NB4 (cell line): ENCODE results near the gene AFAP1.

Experiments
- DNase-seq: peaks from one replicate; pipeline ENCODE4 v3.0.0; 2010; ENCODE audit warnings: low read depth
- H3K4me3 ChIP-seq: one replicate; pipeline ENCODE4 v1.5.1; 2011; ENCODE audit warnings: mild to moderate bottlenecking, low read depth, low read length, moderate library complexity
- MAX ChIP-seq: IDR thresholded peaks from 2 replicates; pipeline ENCODE4 v1.6.1; 2011; ENCODE audit warnings: low read depth, low read length
- MYC ChIP-seq: IDR thresholded peaks from 2 replicates; pipeline ENCODE4 v1.6.1; 2011; ENCODE audit warnings: low read depth, low read length
- POLR2A ChIP-seq: IDR thresholded peaks from 2 replicates; pipeline ENCODE4 v1.6.1; 2011; ENCODE audit warnings: mild to moderate bottlenecking; ENCODE audit not compliant: insufficient read length; ENCODE audit errors: extremely low read depth
- TF ChIP-seq, protein P1 (sequence below): IDR thresholded peaks from one replicate; pipeline ENCODE4 v1.5.1; 2012; ENCODE audit warnings: low read depth, low read length

AFAP1 gene

DNA sequence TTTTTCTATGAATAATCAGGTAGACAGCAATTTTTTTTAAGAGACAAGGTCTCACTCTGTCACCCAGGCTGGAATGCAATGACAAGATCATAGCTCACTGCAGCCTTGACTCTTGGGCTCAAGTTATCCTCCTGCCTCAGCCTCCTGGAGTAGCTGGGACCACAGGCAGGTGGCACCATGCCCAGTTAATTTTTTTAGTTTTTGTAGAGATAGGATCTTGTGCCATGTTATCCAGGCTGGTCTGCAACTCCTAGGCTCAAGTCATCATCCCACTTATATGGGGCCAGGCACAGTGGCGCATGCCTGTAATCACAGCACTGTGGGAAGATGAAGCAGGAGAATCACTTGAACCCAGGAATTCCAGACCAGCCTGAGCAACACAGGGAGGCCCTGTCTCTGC lies 26.8 kb downstream of the AFAP1 start:
- H3K4me3 ChIP-seq, result no peak overlapping the region
- no peak for DNase-seq
- no peak for TF ChIP-seq POLR2A
- TF ChIP-seq, protein P1, sequence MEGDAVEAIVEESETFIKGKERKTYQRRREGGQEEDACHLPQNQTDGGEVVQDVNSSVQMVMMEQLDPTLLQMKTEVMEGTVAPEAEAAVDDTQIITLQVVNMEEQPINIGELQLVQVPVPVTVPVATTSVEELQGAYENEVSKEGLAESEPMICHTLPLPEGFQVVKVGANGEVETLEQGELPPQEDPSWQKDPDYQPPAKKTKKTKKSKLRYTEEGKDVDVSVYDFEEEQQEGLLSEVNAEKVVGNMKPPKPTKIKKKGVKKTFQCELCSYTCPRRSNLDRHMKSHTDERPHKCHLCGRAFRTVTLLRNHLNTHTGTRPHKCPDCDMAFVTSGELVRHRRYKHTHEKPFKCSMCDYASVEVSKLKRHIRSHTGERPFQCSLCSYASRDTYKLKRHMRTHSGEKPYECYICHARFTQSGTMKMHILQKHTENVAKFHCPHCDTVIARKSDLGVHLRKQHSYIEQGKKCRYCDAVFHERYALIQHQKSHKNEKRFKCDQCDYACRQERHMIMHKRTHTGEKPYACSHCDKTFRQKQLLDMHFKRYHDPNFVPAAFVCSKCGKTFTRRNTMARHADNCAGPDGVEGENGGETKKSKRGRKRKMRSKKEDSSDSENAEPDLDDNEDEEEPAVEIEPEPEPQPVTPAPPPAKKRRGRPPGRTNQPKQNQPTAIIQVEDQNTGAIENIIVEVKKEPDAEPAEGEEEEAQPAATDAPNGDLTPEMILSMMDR, result no peak
- TF ChIP-seq MYC, result no peak
- no peak for TF ChIP-seq MAX

DNA sequence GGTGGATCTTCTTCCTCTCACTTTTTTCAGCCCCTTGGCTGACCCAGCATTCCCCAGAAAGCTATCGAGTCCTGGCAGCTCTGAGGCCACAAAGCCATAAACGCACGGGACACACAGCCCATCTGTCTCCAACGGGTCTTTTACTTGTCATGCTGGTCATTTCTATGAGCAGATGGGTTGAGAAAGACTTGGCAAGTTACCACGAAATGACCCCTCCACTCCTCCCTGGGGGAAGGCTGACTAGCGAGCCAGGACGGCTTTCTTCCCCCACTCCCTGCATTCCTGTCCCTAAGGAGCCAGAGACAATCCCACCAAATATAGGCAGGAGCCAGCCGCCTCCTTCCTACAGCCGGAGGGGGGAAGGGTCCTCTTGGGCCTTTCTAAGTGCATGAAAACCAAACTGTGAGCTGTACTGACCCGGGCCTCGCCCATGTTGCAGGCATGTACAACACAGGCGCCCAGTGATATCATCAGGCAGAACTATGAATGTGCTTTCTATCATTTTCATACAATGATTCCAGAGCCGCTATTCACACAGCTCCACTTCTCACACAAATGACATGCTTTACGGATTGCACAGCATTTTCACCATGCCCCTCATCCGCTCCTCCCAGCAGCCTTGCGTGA lies 28.6 kb downstream of the AFAP1 start:
- DNase-seq, result no peak
- H3K4me3 ChIP-seq, result no peak overlapping the region

GRCh38 chr4:7910263-7910896 lies 29.3 kb downstream of the AFAP1 start:
- no peak for DNase-seq
- TF ChIP-seq MYC (no peak), POLR2A (no peak), MAX (no peak)
- TF ChIP-seq, protein P1, result no peak
- H3K4me3 ChIP-seq, result no peak overlapping the region

More for the DNA sequence above, 28.6 kb downstream of the AFAP1 start:
- TF ChIP-seq POLR2A (no peak), MYC (no peak)

- no peak overlapping the region for H3K4me3 ChIP-seq
- TF ChIP-seq, protein P1, result no peak
- TF ChIP-seq POLR2A (no peak), MAX (no peak), MYC (no peak)
- no peak for DNase-seq
These were observed 30.0 kb downstream of the AFAP1 start for GRCh38 chr4:7909463-7910262.

GRCh38 chr4:7908668-7909067 lies 31.0 kb downstream of the AFAP1 start:
- no peak for DNase-seq
- H3K4me3 ChIP-seq, result no peak overlapping the region
- TF ChIP-seq POLR2A (no peak), MYC (no peak), MAX (no peak)
- TF ChIP-seq, protein P1, result no peak

- H3K4me3 ChIP-seq, result no peak overlapping the region
- DNase-seq, result no peak
- TF ChIP-seq MYC (no peak), MAX (no peak), POLR2A (no peak)
- TF ChIP-seq, protein P1, result no peak
These were observed 32.5 kb downstream of the AFAP1 start for GRCh38 chr4:7907142-7907541.
